ENCODE measurements around the gene GTF2IRD1. TPM values are rescaled to one million over a fixed set of nuclear protein-coding genes. Genes with fewer than 3 reads are reported as not detected.
"Not testable (repeated sequence)": the region's sequence is repeated elsewhere in the genome, so short reads cannot be mapped to it uniquely, and the experiment has no call there.

The GTF2IRD1 gene
- total RNA-seq, 1 donor from 2014 or later = 29.2 TPM

DNA sequence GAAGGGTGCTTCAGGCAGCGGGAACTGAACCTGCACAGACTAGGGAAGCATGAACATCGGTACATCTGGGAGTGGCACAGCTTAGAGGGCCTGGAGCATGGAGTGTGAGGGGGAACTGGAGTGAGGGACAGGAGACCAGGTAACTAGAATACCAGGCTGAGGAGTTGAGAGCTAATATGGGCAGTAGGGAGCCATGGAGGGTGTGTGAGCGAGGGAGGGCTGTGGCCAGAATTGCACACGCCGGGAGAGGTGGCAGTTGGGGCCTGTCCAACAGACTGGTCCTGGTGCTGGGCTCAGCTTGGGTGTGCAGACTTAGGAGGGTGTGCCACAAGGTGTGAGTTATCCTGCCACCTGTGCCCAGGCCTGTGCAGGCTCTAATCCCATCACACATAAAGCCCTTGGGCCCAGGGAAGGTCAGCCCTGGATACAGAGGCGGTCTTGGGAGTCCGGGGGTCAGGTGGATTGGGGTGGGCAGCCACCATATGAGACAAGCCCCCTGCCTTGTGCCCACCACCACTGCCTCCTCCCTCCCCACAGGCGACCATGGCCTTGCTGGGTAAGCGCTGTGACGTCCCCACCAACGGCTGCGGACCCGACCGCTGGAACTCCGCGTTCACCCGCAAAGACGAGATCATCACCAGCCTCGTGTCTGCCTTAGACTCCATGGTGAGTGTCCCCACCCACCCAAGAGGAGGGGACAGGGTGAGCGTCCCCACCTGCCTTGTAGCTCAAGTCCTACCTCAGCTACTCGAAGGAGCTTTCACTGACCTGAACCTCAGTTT, 54.0 kb downstream of the GTF2IRD1 start:
- DNase-seq (ENCODE audit: low read depth) = no peak

DNA sequence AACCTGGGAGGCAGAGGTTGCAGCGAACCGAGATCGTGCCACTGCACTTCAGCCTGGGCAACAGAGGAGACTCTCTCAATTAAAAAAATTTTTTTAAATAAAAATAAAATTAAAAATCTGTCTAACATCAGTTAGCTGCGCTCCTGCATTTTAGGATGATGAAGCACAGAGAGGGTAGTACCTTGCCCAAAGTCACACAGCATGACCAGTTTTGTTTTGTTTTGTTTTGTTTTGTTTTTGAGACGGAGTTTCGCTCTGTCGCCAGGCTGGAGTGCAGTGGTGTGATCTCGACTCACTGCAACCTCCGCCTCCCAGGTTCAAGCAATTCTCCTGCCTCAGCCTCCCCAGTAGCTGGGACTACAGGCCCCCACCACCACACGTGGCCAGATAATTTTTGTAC, 55.7 kb downstream of the GTF2IRD1 start:
- DNase-seq (ENCODE audit: low read depth) = not testable (repeated sequence)

DNA sequence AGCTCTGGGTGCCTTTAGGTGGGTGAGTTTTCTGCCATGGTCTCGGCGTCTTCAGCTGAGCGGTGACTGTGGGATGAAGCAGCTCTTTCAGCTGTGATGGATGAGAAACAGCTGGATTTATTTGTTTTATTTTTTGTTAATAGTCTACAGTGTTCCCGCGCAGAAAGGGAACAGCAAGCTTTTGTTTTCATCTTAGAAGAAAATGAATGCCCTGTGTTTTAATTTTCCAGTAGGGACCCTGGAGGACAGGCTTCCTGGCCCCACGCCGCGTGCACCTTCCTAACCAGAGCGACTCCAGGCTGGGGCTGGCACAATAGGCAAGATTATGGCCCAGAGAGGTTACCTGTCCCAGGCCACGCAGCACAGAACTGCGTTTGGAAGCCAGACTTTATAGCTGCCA, 57.6 kb downstream of the GTF2IRD1 start:
- peak; percentile 31 for DNase-seq (ENCODE audit: low read depth)

DNA sequence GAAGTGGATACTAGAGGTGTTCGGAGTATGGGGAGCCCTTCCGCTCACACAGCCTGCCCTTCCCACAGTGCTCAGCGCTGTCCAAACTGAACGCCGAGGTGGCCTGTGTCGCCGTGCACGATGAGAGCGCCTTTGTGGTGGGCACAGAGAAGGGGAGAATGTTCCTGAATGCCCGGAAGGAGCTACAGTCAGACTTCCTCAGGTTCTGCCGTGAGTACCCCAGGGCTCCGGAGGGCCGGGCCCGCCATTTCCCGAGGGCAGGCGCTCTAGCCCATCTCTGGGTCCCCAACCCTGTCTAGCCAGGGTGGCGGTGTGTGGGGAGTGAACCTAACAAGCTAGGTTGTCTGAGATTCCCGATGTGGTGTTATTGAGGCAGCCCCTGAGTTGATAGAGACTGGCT, 59.1 kb downstream of the GTF2IRD1 start:
- no peak for DNase-seq (ENCODE audit: low read depth)

DNA sequence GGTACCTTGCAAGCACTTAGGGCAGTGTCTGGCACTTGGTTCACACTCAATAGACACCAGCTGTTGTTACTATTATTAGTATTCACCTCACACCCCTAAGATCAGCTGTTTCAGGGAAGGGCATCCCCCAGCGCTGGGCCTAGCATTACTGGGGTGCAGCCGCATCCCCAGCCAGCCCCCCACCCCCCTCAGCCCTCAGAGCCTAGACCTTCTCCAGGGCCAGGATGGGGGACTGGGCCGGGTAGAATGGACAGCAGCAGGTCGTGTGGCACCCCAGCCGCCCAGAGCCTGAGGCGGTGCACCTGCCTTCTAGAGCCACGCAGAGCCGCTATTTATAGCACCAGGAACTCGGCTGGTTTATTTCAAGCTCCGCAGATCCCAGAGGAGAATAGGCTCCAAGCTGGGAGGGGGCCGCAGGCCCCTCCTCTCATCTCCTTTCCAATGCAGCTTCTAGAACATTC, 60.5 kb downstream of the GTF2IRD1 start:
- DNase-seq (ENCODE audit: low read depth) = peak; percentile 94

DNA sequence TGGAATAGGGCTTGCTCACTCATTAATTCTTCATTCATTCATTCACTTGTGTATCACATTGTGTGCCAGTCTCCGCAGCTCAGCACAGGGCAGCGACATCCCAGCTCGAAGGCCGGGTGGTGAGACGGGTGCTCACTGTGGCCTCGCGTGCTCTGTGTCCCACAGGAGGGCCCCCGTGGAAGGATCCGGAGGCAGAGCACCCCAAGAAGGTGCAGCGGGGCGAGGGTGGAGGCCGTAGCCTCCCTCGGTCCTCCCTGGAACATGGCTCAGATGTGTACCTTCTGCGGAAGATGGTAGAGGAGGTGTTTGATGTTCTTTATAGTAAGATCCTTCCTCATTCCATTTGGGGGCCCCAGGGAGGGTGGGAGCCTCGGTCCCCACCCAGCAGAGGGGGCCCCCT, 61.6 kb downstream of the GTF2IRD1 start:
- no peak for DNase-seq (ENCODE audit: low read depth)

DNA sequence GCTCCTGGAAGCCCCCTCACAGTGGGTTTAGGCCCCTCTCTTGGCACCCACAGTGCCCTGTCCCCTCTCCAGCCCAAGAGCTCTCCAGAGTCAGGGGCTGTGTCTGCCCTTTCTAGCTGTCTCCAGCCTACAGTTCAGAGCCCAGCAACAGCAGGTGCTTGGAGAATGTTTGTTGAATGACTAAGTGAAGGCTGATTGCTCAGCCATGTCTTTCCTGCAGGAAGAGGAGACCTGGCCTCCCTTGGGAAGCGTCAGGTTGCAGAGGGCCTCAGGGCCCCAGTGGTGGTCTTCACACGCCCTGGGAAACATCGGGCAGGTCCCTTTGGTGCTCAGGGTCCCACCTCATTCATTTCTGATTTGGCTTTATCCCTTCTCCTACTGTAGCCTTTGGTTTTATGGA, 62.5 kb downstream of the GTF2IRD1 start:
- DNase-seq (ENCODE audit: low read depth) = no peak

DNA sequence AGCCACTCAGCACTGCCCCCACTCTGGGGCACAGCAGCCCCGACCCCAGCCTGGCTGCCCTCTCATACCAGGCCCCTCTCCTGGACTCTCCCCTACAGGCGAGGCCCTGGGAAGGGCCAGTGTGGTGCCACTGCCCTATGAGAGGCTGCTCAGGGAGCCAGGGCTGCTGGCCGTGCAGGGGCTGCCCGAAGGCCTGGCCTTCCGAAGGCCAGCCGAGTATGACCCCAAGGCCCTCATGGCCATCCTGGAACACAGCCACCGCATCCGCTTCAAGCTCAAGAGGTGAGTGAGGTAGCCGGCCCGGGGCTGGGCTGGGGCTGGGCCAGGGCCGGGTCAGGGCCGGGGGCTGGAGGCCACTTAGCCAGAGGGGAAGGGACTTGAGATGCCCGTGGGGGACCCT, 64.3 kb downstream of the GTF2IRD1 start:
- DNase-seq (ENCODE audit: low read depth) = no peak

DNA sequence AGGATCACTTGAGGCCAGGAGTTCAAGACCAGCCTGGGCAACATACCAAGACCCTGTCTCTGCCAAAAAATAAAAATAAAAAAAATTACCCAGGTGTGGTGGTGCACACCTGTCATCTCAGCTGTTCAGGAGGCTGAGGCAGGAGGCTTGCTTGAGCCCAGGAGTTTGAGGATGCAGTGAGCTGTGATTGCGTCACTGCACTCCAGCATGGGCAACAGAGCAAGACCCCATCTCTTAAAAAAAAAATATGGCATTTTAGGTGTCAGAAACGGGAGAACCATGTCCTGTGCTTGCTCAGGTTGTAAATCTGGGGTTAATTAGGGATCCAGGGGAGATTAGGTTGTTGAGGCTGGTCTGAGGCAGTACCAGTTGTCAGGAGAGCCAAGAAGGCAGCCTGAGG, 64.9 kb downstream of the GTF2IRD1 start:
- no peak for DNase-seq (ENCODE audit: low read depth)

DNA sequence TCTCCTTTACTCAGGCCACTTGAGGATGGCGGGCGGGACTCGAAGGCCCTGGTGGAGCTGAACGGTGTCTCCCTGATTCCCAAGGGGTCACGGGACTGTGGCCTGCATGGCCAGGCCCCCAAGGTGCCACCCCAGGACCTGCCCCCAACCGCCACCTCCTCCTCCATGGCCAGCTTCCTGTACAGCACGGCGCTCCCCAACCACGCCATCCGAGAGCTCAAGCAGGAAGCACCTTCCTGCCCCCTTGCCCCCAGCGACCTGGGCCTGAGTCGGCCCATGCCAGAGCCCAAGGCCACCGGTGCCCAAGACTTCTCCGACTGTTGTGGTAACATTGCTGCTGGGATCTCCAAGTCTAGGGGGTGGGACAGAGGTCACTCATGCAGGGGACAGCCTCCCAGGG, 65.7 kb downstream of the GTF2IRD1 start:
- DNase-seq (ENCODE audit: low read depth) = no peak

DNA sequence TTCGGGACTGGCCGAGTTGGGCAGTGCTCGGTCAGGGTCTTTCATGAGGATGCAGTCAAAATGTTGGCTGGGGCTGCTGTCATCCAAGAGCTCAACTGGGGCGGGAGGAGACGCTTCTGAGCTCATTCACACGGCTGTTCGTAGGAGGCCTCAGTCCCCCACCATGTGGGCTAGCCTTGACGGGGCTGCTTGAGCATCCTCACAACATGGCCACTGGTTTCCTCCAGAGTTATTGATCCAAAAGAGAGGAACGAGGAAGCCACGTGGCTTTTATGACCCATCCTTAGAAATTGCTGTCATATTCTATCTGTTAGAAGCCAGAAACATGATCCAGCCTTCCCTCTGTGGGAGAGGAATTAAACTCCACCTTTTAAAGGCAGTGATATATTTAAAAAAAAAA, 68.1 kb downstream of the GTF2IRD1 start:
- DNase-seq (ENCODE audit: low read depth) = no peak

DNA sequence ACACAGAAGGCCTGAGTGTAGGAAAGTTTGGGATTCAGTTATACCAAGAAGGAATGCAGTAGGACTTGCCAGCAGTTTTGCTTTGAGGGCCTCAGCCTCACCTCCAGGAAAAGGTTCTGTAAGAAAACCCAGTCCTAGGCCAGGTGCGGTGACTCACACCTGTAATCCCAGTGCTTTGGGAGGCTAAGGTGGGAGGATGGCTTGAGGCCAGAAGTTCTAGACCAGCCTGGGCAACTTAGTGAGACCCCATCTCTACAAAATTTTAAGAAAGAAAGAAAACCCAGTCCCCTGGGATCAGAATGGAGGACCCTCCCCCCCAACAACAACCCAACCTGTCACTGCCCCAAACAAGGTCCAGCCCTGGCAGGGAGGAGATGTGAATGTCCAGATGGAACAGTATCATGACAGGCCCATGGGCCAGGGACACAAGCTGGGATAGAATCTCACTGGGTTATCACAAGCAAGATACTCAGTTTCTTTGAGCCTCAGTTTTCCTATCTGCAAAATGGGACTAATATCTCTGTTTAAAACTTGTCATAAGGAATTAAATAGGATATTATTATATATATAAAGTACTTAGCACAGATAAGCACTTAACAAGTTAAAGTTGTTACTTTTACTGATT, 68.7 kb downstream of the GTF2IRD1 start:
- DNase-seq (ENCODE audit: low read depth) = no peak

DNA sequence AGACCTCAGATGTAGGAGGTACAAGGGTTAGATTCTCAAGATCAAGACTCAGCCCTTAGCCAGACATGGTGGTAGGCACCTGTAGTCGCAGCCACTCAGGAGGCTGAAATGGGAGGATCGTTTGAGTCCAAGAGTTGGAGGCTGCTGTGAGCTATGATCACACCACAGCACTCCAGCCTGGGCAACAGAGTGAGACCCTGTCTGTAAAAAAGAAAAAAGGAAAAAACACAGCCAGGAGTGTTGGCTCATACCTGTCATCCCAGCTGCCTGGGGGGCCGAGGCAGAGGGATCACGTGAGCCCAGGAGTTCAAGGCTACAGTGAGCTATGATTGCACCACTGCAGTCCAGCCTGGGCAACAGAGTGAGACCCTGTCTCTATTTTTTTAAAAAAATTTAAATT, 69.3 kb downstream of the GTF2IRD1 start:
- no peak for DNase-seq (ENCODE audit: low read depth)

DNA sequence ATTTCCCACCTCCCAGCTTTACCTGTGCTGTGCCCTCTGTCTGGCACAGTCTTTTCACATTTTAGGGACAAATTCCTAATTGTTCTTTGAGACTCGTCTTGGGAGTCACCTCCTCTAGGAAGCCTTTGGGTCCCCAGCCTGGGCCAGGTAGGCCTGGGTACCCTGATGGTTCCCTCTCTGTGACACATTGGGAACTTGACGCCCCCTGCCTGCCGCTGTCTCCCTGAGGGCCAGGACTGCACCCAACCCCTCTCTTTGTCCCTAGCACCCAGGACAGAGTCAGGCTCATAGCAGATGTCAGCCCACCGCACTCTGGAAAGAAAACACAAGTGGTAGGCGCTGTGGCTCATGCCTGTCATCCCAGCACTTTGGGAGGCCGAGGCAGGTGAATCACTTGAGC, 71.4 kb downstream of the GTF2IRD1 start:
- no peak for DNase-seq (ENCODE audit: low read depth)

DNA sequence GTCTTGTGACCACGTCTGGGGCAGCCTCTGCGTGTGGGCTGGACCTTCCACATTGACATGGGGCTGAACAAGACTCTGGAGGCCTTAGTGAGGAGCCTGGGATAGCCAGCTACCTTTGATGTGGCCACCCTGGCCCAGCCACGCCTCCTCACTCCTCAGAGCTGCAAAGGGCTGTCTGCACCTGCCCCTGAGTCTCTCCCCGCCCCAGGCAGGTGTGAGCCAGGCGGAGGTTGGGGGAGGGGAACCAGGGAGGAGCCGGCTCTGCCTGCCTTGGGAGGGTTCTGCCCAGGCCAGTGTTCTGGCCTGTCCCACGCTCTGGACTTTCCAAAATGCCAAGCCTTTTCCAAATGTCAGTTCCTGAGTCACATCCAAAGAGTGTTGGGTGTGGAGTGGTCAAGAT, 72.2 kb downstream of the GTF2IRD1 start:
- peak; percentile 19 for DNase-seq (ENCODE audit: low read depth)

DNA sequence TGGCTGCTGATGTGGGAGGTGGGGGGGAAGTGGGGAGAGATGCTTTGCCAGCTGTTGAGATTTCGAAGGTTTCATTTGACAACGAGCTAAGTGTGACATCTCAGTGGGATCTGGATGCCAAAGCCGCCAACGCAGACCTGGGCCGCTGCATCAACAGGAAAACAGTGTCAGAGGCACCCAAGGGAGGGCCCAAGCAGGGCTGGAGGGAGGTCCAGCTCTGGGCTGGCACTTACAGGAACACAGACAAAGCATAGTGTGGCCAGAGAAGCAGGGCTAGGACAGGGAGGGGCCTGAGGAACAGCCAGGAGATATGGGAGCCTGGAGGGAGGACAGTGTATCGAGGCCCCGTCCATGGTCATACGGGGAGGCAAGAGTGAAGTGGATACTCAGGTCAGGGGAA, 73.1 kb downstream of the GTF2IRD1 start:
- DNase-seq (ENCODE audit: low read depth) = no peak

DNA sequence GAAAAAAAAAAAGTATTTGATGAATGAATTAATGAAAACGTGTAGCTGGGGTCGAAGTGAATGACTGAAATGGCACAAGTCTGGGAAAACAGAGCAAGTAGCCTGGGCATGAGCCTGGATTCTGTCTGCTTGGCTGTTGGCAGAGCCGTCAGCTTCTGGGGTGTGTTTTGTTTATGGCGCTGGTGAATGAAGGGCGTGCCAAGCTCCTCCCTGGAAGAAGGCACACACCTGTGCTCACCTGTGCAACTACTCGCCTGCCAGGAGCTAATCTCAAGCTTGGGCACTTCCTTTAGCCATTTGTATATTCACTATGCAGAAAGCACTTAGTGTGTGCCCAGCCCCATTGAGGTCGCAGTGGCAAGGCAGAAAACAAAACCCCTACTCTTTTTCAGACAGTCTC, 74.1 kb downstream of the GTF2IRD1 start:
- no peak for DNase-seq (ENCODE audit: low read depth)

DNA sequence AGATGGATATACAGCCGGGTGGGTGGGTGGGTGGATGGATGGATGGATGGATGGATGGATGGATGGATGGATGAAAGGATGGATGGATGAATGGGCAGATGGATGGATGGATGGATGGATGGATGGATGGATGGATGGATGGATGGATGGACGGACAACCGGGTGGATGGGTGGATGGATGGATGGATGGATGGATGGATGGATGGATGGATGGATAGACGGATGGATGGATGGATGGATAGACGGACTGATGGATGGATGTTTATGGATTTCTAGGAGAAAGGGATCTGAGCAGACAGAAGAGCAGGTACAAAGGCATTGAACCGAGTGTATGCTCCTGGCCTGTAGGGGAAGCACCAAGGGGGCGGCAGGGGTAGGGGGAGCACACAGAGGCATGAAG, 75.1 kb downstream of the GTF2IRD1 start:
- DNase-seq (ENCODE audit: low read depth) = not testable (repeated sequence)

DNA sequence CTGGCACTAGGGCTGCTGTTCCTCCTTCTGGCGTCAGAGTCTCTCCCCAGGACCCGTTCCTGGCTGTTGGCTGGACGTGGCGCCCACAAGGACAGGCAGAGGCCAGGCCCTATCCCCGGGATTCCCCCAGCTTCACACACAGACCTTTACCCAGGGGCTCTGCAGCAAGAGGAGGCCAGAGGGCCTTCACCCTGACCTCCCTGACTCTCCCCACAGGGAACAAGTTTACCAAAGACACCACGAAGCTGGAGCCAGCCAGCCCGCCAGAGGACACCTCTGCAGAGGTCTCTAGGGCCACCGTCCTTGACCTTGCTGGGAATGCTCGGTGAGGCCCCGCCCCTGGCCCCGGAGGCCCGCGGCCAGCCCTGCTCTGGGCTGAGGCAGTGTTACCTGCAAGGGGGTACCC, 82.2 kb downstream of the GTF2IRD1 start:
- DNase-seq (ENCODE audit: low read depth) = no peak

DNA sequence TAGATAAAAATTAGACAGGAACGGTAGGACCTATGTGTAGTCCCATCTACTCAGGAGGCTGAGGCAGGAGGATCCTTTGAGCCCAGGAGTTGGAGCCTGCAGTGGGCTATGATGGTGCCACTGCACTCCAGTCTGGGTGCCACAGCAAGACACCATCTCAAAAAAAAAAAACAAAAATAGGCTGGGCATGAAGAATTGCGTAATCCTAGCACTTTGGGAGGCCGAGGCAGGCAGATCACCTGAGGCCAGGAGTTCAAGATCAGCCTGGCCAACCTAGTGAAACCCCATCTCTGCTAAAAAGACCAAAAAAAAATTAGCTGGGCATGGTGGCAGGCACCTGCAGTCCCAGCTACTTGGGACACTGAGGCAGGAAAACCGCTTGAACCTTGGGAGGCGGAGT, 88.2 kb downstream of the GTF2IRD1 start:
- not testable (repeated sequence) for DNase-seq (ENCODE audit: low read depth)

DNA sequence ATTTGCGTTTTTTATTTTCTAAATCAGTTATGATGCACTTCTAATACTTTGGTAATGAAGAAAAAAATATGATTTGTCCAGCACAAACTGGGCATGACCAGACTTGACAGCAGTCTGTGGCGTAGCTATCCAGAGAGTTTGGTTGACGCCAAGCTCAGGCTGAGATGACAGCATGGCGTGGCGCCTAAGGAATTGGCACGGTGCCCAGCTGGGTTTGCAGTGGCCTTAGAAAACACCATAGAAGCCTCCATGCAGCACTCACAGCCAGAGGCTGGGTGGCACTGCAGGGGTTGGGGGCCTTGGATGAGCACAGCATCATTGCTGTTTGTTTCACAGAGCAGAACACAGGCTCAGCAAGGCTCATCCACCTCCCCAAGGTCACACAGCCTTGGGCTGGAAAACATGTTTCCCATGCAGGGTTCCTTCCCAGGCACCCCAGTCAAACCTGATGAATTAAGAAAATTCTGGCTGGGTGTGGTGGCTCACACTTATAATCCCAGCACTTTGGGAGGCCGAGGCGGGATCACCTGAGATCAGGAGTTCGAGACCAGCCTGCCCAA, 88.9 kb downstream of the GTF2IRD1 start:
- no peak for DNase-seq (ENCODE audit: low read depth)

DNA sequence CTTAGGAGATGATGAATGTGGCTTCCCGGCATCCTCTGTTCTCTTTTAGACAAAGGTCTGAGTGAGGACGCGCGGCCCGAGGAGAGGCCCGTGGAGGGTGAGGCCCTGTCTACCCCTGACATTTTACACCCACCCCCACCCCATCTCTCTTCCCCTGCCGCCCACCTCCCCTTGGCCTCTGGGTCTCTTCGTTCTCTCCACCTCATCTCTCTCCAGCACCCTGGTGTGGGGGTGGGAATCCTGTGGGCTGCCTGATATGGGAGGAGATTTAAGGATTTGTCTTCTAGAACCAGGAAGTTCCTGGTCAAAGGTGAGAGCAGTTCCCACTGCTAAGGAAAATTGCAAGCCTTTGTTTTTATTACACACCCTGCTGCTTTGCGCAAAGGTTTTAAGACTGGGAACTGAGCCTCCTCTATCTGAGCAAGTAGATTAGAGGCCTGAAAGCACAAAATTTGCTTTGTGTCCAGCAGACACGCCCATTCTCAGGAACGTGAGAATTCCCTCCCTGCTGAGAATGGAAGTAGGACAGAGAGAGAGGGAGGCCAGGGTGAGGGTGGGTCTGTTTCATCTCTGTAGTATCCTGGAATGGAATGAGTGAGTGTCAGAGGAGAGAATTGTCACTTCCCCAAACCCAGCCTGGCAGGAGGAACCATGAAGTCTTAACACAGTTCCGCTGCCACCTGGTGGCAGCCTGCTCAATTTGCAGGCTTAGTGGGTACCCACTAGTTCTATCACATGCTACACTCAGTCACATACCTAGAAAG, 91.2 kb downstream of the GTF2IRD1 start:
- DNase-seq (ENCODE audit: low read depth) = peak; percentile 57

Data from myocyte (in vitro differentiated cells).